SU-DHL-6 (cell line): ENCODE measurements around the gene SLN.

Experiments
- CTCF ChIP-seq: fragments of 200-600 bp; sonication (generic); IDR thresholded peaks from one replicate; pipeline ENCODE4 v1.5.1; 2017; ENCODE audit warnings: antibody characterized with exemption, mild to moderate bottlenecking, low read length, moderate library complexity; ENCODE audit not compliant: insufficient read depth, poor library complexity, severe bottlenecking
- EZH2phosphoT487 ChIP-seq: fragments of 200-600 bp; sonication (generic), shearing (Covaris generic); conservative IDR thresholded peaks from 2 replicates; pipeline ENCODE4 v1.6.1; 2018; ENCODE audit warnings: mild to moderate bottlenecking, antibody characterized with exemption, low read length, moderate library complexity, mixed read lengths

GRCh38 chr11:107669191-107669740 is 42.6 kb downstream of the SLN start:
- no peak for TF ChIP-seq CTCF
- no peak for TF ChIP-seq EZH2phosphoT487
